WTC11 (cell line): ENCODE measurements around the gene STARD13.

ENCODE experiments used
- CREB1 ChIP-seq: sonication (generic); formaldehyde crosslinking; IDR thresholded peaks from 2 replicates; pipeline ENCODE4 v1.8.0; 2023; ENCODE audit warnings: mild to moderate bottlenecking, missing genetic modification reagents
- CTCF ChIP-seq: fragments of 200-600 bp; IDR thresholded peaks from 2 replicates; pipeline ENCODE4 v1.8.0; 2022; ENCODE audit warnings: antibody characterized with exemption
- FOXK1 ChIP-seq: sonication (generic); formaldehyde crosslinking; IDR thresholded peaks from 2 replicates; pipeline ENCODE4 v1.8.0; 2022; ENCODE audit warnings: mild to moderate bottlenecking, moderate library complexity, missing genetic modification reagents
- SP1 ChIP-seq: sonication (generic); formaldehyde crosslinking; conservative IDR thresholded peaks from 2 replicates; pipeline ENCODE4 v1.8.1; 2022; ENCODE audit warnings: missing genetic modification reagents
- USF2 ChIP-seq: sonication (generic); formaldehyde crosslinking; IDR thresholded peaks from 2 replicates; pipeline ENCODE4 v1.8.1; 2023; ENCODE audit warnings: mild to moderate bottlenecking, missing genetic modification reagents, moderate library complexity
- ZBTB21 ChIP-seq: sonication (generic); formaldehyde crosslinking; IDR thresholded peaks from 2 replicates; pipeline ENCODE4 v1.8.1; 2023; ENCODE audit warnings: mild to moderate bottlenecking, missing genetic modification reagents, borderline replicate concordance
- ZNF232 ChIP-seq: sonication (generic); formaldehyde crosslinking; IDR thresholded peaks from 2 replicates; pipeline ENCODE4 v1.8.0; 2022; ENCODE audit warnings: mild to moderate bottlenecking, missing genetic modification reagents
- ZNF317 ChIP-seq: sonication (generic); formaldehyde crosslinking; IDR thresholded peaks from 2 replicates; pipeline ENCODE4 v1.8.1; 2023; ENCODE audit warnings: low read depth, mild to moderate bottlenecking, moderate library complexity, missing genetic modification reagents, borderline replicate concordance

- no peak for TF ChIP-seq ZNF232 (CRISPR knock-in tag)
- no peak for TF ChIP-seq CTCF
- no peak for TF ChIP-seq USF2
- no peak for TF ChIP-seq ZNF317 (CRISPR knock-in tag)
- no peak for TF ChIP-seq SP1 (CRISPR knock-in tag)
- TF ChIP-seq ZBTB21: no peak
- TF ChIP-seq CREB1 (CRISPR knock-in tag): no peak
- TF ChIP-seq FOXK1 (CRISPR knock-in tag): no peak
These were observed 194.2 kb downstream of the STARD13 start for GRCh38 chr13:33091415-33091774.
